ENCODE measurements around the gene NACC2.

The NACC2 gene

DNA sequence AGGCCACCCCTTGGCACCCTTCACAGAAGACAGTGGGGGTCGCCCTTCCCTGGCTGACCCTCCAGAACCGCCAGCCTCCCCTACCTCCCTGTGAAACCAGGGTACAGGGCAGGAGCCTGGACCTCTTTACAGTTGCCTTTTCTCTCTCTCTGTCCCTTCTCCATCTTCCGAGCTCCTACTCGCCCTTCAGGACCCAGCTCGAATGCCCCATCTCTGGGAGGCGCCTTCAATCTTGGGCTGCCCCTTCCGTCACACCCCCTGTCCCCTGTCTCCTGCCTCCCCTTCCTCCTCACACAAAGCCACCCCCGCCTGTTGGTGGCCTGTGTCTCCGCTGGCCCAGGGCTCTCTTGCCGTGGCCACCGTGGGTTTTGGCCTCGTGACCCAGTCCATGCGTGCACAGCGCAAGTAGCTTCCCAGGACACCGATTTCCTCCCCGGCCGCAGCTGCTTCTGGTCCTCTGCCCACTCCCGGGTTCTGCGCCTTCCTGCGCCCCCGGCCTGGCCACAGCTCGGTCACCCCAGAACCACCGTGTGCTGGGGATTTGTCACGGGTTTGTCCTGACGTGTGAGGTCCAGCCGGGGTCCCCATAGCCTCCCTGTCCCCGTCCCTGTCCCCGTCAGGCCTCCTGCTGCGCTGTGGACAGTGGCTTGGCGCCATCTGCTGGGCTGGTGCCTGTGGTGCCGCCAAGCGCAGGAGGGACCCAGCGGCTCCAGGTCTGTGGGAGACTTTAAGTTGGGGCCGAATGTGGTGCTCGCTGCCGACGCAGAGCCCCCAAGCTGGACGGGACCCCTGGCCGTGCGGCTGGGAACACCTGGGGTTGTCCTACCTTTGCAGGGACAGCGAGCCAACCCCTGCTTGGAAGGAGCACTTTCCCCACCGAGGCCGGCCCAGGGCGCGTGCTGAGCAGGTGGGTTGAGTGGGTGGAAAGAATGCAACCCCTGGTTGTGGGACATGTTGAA is 27.6 kb upstream of the NACC2 start:
- no peak overlapping the region for H3K4me3 ChIP-seq (ENCODE audit: low read depth, low read length)
- TF ChIP-seq, protein P1, sequence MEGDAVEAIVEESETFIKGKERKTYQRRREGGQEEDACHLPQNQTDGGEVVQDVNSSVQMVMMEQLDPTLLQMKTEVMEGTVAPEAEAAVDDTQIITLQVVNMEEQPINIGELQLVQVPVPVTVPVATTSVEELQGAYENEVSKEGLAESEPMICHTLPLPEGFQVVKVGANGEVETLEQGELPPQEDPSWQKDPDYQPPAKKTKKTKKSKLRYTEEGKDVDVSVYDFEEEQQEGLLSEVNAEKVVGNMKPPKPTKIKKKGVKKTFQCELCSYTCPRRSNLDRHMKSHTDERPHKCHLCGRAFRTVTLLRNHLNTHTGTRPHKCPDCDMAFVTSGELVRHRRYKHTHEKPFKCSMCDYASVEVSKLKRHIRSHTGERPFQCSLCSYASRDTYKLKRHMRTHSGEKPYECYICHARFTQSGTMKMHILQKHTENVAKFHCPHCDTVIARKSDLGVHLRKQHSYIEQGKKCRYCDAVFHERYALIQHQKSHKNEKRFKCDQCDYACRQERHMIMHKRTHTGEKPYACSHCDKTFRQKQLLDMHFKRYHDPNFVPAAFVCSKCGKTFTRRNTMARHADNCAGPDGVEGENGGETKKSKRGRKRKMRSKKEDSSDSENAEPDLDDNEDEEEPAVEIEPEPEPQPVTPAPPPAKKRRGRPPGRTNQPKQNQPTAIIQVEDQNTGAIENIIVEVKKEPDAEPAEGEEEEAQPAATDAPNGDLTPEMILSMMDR (IDR thresholded peaks at IDR 0.05; ENCODE audit: insufficient read depth, low read length, missing control alignments), result peak; percentile 99
- no peak for DNase-seq (ENCODE audit: low read depth, low spot score)
- POLR2A ChIA-PET, result interaction anchor here (1.0 kb wide), 1 partner anchor 155 kb away, joined by 4 read pairs; no protein-coding TSS in a partner anchor
- CTCF ChIA-PET, result interaction anchor here (0.6 to 6.2 kb wide), 47 partner anchors 9 to 608 kb away, joined by 3 to 195 read pairs (median 5); partner anchors contain the start of gene UBAC1

GRCh38 chr9:136121801-136122200 is 26.7 kb upstream of the NACC2 start:
- H3K4me3 ChIP-seq (ENCODE audit: low read depth, low read length), result no peak overlapping the region
- ChIA-PET CTCF (interaction anchor here (0.9 to 6.2 kb wide), 35 partner anchors 11 to 520 kb away, joined by 3 to 195 read pairs (median 6); partner anchors contain the start of gene UBAC1), POLR2A (interaction anchor here (1.0 kb wide), 1 partner anchor 154 kb away, joined by 4 read pairs; no protein-coding TSS in a partner anchor)
- TF ChIP-seq, protein P1 (IDR thresholded peaks at IDR 0.05; ENCODE audit: insufficient read depth, low read length, missing control alignments), result no peak
- DNase-seq (ENCODE audit: low read depth, low spot score), result no peak

GRCh38 chr9:136120438-136120844 is 25.4 kb upstream of the NACC2 start:
- no peak for DNase-seq (ENCODE audit: low read depth, low spot score)
- CTCF ChIA-PET, result interaction anchor here (0.9 to 6.2 kb wide), 7 partner anchors 9 to 257 kb away, joined by 3 to 195 read pairs (median 42); partner anchors contain the start of gene UBAC1
- no peak overlapping the region for H3K4me3 ChIP-seq (ENCODE audit: low read depth, low read length)
- TF ChIP-seq, protein P1 (IDR thresholded peaks at IDR 0.05; ENCODE audit: insufficient read depth, low read length, missing control alignments), result no peak
- POLR2A ChIA-PET, result no interaction called here

- DNase-seq (ENCODE audit: low read depth, low spot score), result no peak
- TF ChIP-seq, protein P1 (IDR thresholded peaks at IDR 0.05; ENCODE audit: insufficient read depth, low read length, missing control alignments), result no peak
- CTCF ChIA-PET, result interaction anchor here (1.0 to 6.2 kb wide), 6 partner anchors 26 to 257 kb away, joined by 3 to 195 read pairs (median 44); partner anchors contain the start of gene UBAC1
- peak overlapping the region; percentile 68 for H3K4me3 ChIP-seq (ENCODE audit: low read depth, low read length)
- POLR2A ChIA-PET, result interaction anchor here (0.6 kb wide), 1 partner anchor 600 kb away, joined by 3 read pairs; no protein-coding TSS in a partner anchor
These were observed 24.8 kb upstream of the NACC2 start for GRCh38 chr9:136119883-136120393.

DNA sequence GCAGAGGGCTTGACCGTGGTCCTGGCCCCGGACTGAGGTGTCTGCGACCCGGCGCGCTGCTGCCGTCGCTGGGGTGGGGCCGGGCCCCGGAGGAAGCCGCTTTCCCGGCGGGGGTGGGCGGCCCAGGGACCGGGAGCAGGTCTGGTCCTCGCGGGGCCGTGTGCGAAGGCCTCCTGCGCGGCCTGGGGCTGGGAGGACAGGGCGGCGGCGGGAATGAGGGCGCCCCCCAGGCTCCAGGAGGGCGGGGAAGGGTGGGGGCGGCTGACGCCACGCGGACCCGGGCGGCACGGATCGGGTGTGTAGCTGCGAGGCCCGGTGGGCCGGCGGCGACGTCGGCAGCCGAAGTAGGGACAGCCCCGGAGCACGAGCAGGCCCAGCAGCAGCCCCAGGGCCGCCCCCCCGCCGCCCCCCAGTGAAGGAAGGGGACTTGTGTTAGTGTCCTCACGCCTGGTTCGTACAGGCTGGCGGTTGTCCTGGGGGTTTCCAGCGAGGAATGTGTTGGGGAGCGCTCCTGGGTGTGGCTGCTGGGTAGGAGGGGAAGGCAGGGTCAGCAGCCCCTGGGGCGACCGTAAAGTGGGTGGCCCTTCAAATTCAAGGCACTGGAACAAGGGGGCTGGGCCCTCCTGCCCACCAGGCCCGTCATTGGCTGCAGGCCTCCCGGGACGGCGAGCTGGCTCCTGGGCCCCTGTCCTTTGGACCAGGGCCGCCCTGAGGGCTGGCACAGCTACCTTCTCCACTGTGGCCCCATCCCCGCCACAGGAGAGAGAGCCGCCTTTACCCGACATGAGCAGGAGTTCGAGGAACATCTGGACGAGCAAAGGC is 24.2 kb upstream of the NACC2 start:
- H3K4me3 ChIP-seq (ENCODE audit: low read depth, low read length), result peak overlapping the region; percentile 68
- ChIA-PET CTCF (interaction anchor here (1.0 to 6.2 kb wide), 6 partner anchors 25 to 256 kb away, joined by 3 to 195 read pairs (median 44); partner anchors contain the start of gene UBAC1), POLR2A (interaction anchor here (0.6 kb wide), 1 partner anchor 599 kb away, joined by 3 read pairs; no protein-coding TSS in a partner anchor)
- TF ChIP-seq, protein P1 (IDR thresholded peaks at IDR 0.05; ENCODE audit: insufficient read depth, low read length, missing control alignments), result no peak
- no peak for DNase-seq (ENCODE audit: low read depth, low spot score)
